Endothelial cell of umbilical vein (primary cell): ENCODE data around the gene TENT5C. TPM values are rescaled to one million over a fixed set of nuclear protein-coding genes. Genes with fewer than 3 reads are reported as not detected.

Experiments used
- BruUV-seq: library from RNA; stranded (reverse); fragments of 400-500 nt; replicated peaks from 2 replicates; lab custom pipeline; 2021; lab: Mats Ljungman, UMichigan
- CTCF ChIA-PET: fragments of 300-600, 350-600 bp; sonication (Branson Sonifier 250); formaldehyde crosslinking; loops from one replicate; lab custom pipeline; 2021; ENCODE audit warnings: antibody characterized with exemption, inconsistent platforms; lab: Charles Lee
- POLR2A ChIA-PET: fragments of 300-600, 350-600 bp; sonication (Branson Sonifier 250); formaldehyde crosslinking; loops from one replicate; lab custom pipeline; 2021; ENCODE audit warnings: antibody characterized with exemption, inconsistent platforms; lab: Charles Lee
- DNase-seq: peaks from one replicate; pipeline ENCODE4 v3.0.0-alpha.2; 2011; ENCODE audit warnings: low read depth, low spot score
- FAIRE-seq: peaks from 2 replicates; lab custom pipeline; 2011; peaks lifted over from hg19 to GRCh38; lab: Jason Lieb, UNC
- H2AFZ ChIP-seq: 2 replicates; pipeline ENCODE4 v1.6.0; 2012; ENCODE audit warnings: low read depth, low read length, control low read depth, inconsistent platforms
- H3K27ac ChIP-seq: 2 replicates; pipeline ENCODE4 v1.5.1; 2011; ENCODE audit warnings: low read depth, mild to moderate bottlenecking, control low read depth, low read length, moderate library complexity; ENCODE audit not compliant: insufficient read depth
- H3K27me3 ChIP-seq, 2 experiments: 2 replicates each; pipeline versions ENCODE4 v1.6.0 to v1.6.1; 2011; ENCODE audit warnings: low read length in 2 of 2, mixed read lengths in 1 of 2; ENCODE audit not compliant: control insufficient read depth in 2 of 2, insufficient read depth in 2 of 2
- H3K36me3 ChIP-seq, 2 experiments: 2 replicates in 1 of 2; 3 replicates in 1 of 2; pipeline ENCODE4 v1.5.1; 2011; ENCODE audit warnings: low read length in 2 of 2, mild to moderate bottlenecking in 1 of 2, moderate library complexity in 1 of 2; ENCODE audit not compliant: control insufficient read depth in 2 of 2, insufficient read depth in 2 of 2; ENCODE audit errors: extremely low read depth in 1 of 2
- H3K4me1 ChIP-seq: 3 replicates; pipeline ENCODE4 v1.5.1; 2011; ENCODE audit warnings: mild to moderate bottlenecking, low read length; ENCODE audit not compliant: control insufficient read depth, insufficient read depth; ENCODE audit errors: extremely low read depth
- H3K4me2 ChIP-seq: 2 replicates; pipeline ENCODE4 v1.6.1; 2011; ENCODE audit warnings: low read length, control low read depth, mixed read lengths; ENCODE audit not compliant: insufficient read depth
- H3K4me3 ChIP-seq, 3 experiments: fragments of 200-600 bp in 1 of 3; sonication (generic), shearing (Covaris generic) in 1 of 3; replicated peaks in 1 of 3; 2 replicates each; pipeline ENCODE4 v1.5.1; 2011 to 2016; ENCODE audit warnings: control low read depth in 3 of 3, low read length in 3 of 3, mild to moderate bottlenecking in 2 of 3, inconsistent platforms in 1 of 3, low read depth in 1 of 3, moderate library complexity in 1 of 3; ENCODE audit not compliant: insufficient read depth in 1 of 3
- H3K79me2 ChIP-seq: 2 replicates; pipeline ENCODE4 v1.6.0; 2012; ENCODE audit warnings: low read length, inconsistent platforms; ENCODE audit not compliant: control insufficient read depth, insufficient read depth
- H3K9ac ChIP-seq: replicated peaks from 2 replicates; pipeline ENCODE3; 2011; ENCODE audit warnings: low read length, control low read depth; ENCODE audit not compliant: insufficient read depth; ENCODE audit errors: extremely low read depth
- H3K9me1 ChIP-seq: replicated peaks from 3 replicates; pipeline ENCODE4 v1.6.0; 2011; ENCODE audit warnings: mild to moderate bottlenecking, low read length; ENCODE audit not compliant: control insufficient read depth, insufficient read depth; ENCODE audit errors: extremely low read depth
- H3K9me3 ChIP-seq: replicated peaks from 2 replicates; pipeline ENCODE4 v1.5.1; 2012; ENCODE audit warnings: low read length, inconsistent platforms; ENCODE audit not compliant: control insufficient read depth, insufficient read depth
- H4K20me1 ChIP-seq: replicated peaks from 2 replicates; pipeline ENCODE3; 2011; ENCODE audit warnings: mild to moderate bottlenecking, low read length; ENCODE audit not compliant: control insufficient read depth, insufficient read depth; ENCODE audit errors: extremely low read depth
- CTCF ChIP-seq, 2 donors: IDR thresholded peaks; 1 replicate in 1 of 2; 2 replicates in 1 of 2; pipeline ENCODE4 v1.5.1; 2011; ENCODE audit warnings: low read length in 2 of 2, mild to moderate bottlenecking in 2 of 2, moderate library complexity in 2 of 2, control low read depth in 1 of 2, inconsistent platforms in 1 of 2, low read depth in 1 of 2; ENCODE audit not compliant: insufficient read depth in 1 of 2; ENCODE audit errors: extremely low read depth in 1 of 2
- EZH2 ChIP-seq: IDR thresholded peaks from 2 replicates; pipeline ENCODE4 v1.6.1; 2012; ENCODE audit warnings: borderline replicate concordance, low read depth, mild to moderate bottlenecking, moderate library complexity, low read length, inconsistent platforms; ENCODE audit not compliant: severe bottlenecking
- FOS ChIP-seq: IDR thresholded peaks from 2 replicates; pipeline ENCODE4 v1.6.1; 2011; ENCODE audit warnings: mild to moderate bottlenecking, low read length, moderate library complexity, borderline replicate concordance; ENCODE audit not compliant: insufficient read depth
- GATA2 ChIP-seq: IDR thresholded peaks from 2 replicates; pipeline ENCODE4 v1.7.0; 2011; ENCODE audit warnings: low read depth, mild to moderate bottlenecking, moderate library complexity, mixed read lengths, low read length; ENCODE audit not compliant: insufficient read length, insufficient read depth
- JUN ChIP-seq: IDR thresholded peaks from 2 replicates; pipeline ENCODE4 v1.6.1; 2011; ENCODE audit warnings: borderline replicate concordance, low read depth; ENCODE audit not compliant: insufficient read length, insufficient read depth
- MAX ChIP-seq: IDR thresholded peaks from 2 replicates; pipeline ENCODE4 v1.6.1; 2011; ENCODE audit not compliant: insufficient read depth, insufficient read length
- MYC ChIP-seq: IDR thresholded peaks from one replicate; pipeline ENCODE4 v1.6.1; 2011; ENCODE audit warnings: mild to moderate bottlenecking, low read depth, low read length
- POLR2A ChIP-seq: IDR thresholded peaks from 2 replicates; pipeline ENCODE4 v1.6.1; 2012; ENCODE audit warnings: low read depth, mild to moderate bottlenecking, control low read depth, low read length
- POLR2AphosphoS5 ChIP-seq: IDR thresholded peaks from 2 replicates; pipeline ENCODE4 v1.6.1; 2012; ENCODE audit warnings: low read depth, mild to moderate bottlenecking, control low read depth, low read length, moderate library complexity; ENCODE audit not compliant: insufficient read depth
- dilution Hi-C: fragments of 300-500 bp; cut with MboI; formaldehyde crosslinking; loops from one replicate; pipeline ENCODE4 v1.15.0; 2019; ENCODE audit warnings: low sequenced_read_pairs; ENCODE audit not compliant: extremely low pct_ligation_motif_present
- intact Hi-C: fragments of 100-400 bp; cut with micrococcal nuclease; formaldehyde crosslinking; loops from one replicate; pipeline ENCODE4 v1.10.0; 2022
- polyA plus RNA-seq, 4 experiments: library from polyadenylated mRNA; depleted of rRNA in 3 of 4; stranded (reverse) in 3 of 4; unstranded in 1 of 4; fragments of >200 nt; gene quantifications; 2 replicates each; pipeline versions ENCODE4 v1.2.1 to v1.2.3, GENCODE V29; 2011 to 2012; ENCODE audit warnings: missing spikeins in 1 of 4
- total RNA-seq: library from RNA; stranded (reverse); gene quantifications from 2 replicates; pipeline ENCODE4 v1.2.3, GENCODE V29; 2021

The TENT5C gene
- total and polyA plus RNA-seq, 2 donors (not counting 3 experiments of a cell fraction or from before 2014, with no cell fraction given), result 0.06 to 0.22 TPM

- Histone ChIP-seq H3K4me3 (no peak overlapping the region), H2AFZ (no peak overlapping the region), H3K9ac (no peak overlapping the region), H4K20me1 (no peaks in the 10 kb centered on the region), H3K4me2 (no peak overlapping the region), H3K9me3 (no peaks in the 10 kb centered on the region), H3K27ac (no peak overlapping the region), H3K36me3 (no peaks in the 10 kb centered on the region), H3K4me1 (no peaks in the 10 kb centered on the region), H3K79me2 (no peaks in the 10 kb centered on the region), H3K27me3 (peaks cover 0 to 4% of the 10 kb centered on the region in 2 experiments), H3K9me1 (no peaks in the 10 kb centered on the region)
- FAIRE-seq (no peak), DNase-seq (no peak)
- dilution Hi-C loops (no loop called here), intact Hi-C loops (no loop called here)
- TF ChIP-seq EZH2 (no peak), POLR2A (no peak), MYC (no peak), CTCF (IDR thresholded peaks at IDR 0.05; ENCODE audit: extremely low read depth in 1 of 2, insufficient read depth in 1 of 2, low read depth in 1 of 2, low read length in 2 of 2) (no peak), JUN (no peak), GATA2 (no peak), FOS (no peak), MAX (no peak), POLR2AphosphoS5 (no peak)
- no TSS peak for BruUV-seq
- POLR2A ChIA-PET, result no interaction called here
- CTCF ChIA-PET, result no interaction called here
Measured at GRCh38 chr1:117559139-117559538, 46.7 kb upstream of the TENT5C start.
